GM21737 (cell line): ENCODE data around the gene ARL6IP1.
A peak's percentile ranks its signal among the peaks of the same experiment; 100 is the strongest.

Experiments used
- ATAC-seq: cut with Tn5 transposase; IDR thresholded peaks from one replicate; pipeline ENCODE4 v1.9.1; 2021; ENCODE audit warnings: mild to moderate bottlenecking, moderate library complexity; ENCODE audit not compliant: unreplicated experiment

Gene ARL6IP1

GRCh38 chr16:18801145-18801972 is at the start of gene ARL6IP1:
TSS of gene ARL6IP1 (minus strand) at chr16:18801549. CDS start at chr16:18801466, 83 bp downstream.
- ATAC-seq, result peak; percentile 94

- no peak for ATAC-seq
Observed at GRCh38 chr16:18846416-18846815, 45.1 kb upstream of the ARL6IP1 start.

- no peak for ATAC-seq
Observed at GRCh38 chr16:18842565-18842964, 41.2 kb upstream of the ARL6IP1 start.

- no peak for ATAC-seq
Observed at GRCh38 chr16:18841833-18842525, 40.6 kb upstream of the ARL6IP1 start.

- ATAC-seq, result no peak
Observed at GRCh38 chr16:18839555-18839954, 38.2 kb upstream of the ARL6IP1 start.

- no peak for ATAC-seq
Observed at GRCh38 chr16:18836702-18837101, 35.4 kb upstream of the ARL6IP1 start.

GRCh38 chr16:18834864-18835263 is 33.5 kb upstream of the ARL6IP1 start:
- no peak for ATAC-seq

GRCh38 chr16:18833707-18834505 is 32.6 kb upstream of the ARL6IP1 start:
- ATAC-seq, result no peak

GRCh38 chr16:18832613-18833012 is 31.3 kb upstream of the ARL6IP1 start:
- ATAC-seq, result no peak

GRCh38 chr16:18832006-18832405 is 30.7 kb upstream of the ARL6IP1 start:
- no peak for ATAC-seq

GRCh38 chr16:18829251-18829650 is 27.9 kb upstream of the ARL6IP1 start:
- no peak for ATAC-seq

- ATAC-seq, result no peak
Observed at GRCh38 chr16:18827890-18828289, 26.5 kb upstream of the ARL6IP1 start.

- no peak for ATAC-seq
Observed at GRCh38 chr16:18816286-18816685, 14.9 kb upstream of the ARL6IP1 start.

GRCh38 chr16:18811925-18812324 is 10.6 kb upstream of the ARL6IP1 start:
- ATAC-seq, result no peak

GRCh38 chr16:18809165-18809564 is 7.8 kb upstream of the ARL6IP1 start:
- no peak for ATAC-seq

GRCh38 chr16:18805257-18805773 is 4.0 kb upstream of the ARL6IP1 start:
- ATAC-seq, result no peak

GRCh38 chr16:18804540-18804939 is 3.2 kb upstream of the ARL6IP1 start:
- ATAC-seq, result no peak

- no peak for ATAC-seq
Observed at GRCh38 chr16:18803569-18804462, 2.5 kb upstream of the ARL6IP1 start.

GRCh38 chr16:18802767-18803343 is 1.5 kb upstream of the ARL6IP1 start:
- ATAC-seq, result no peak

GRCh38 chr16:18800775-18801144 is 589 bp downstream of the ARL6IP1 start:
- ATAC-seq, result no peak
